HUES64 (cell line): ENCODE results near the gene FAM234B.
"Not testable (repeated sequence)": the region's sequence is repeated elsewhere in the genome, so short reads cannot be mapped to it uniquely, and the experiment has no call there.

Source experiments
- H3K27ac ChIP-seq: 2 replicates; pipeline ENCODE4 v1.7.0; 2013; ENCODE audit warnings: low read depth, low read length, inconsistent platforms
- H3K27me3 ChIP-seq: 2 replicates; pipeline ENCODE4 v1.6.1; 2013; ENCODE audit warnings: mild to moderate bottlenecking, low read length; ENCODE audit not compliant: insufficient read depth
- H3K36me3 ChIP-seq: 2 replicates; pipeline ENCODE4 v1.6.1; 2013; ENCODE audit warnings: mild to moderate bottlenecking, low read length; ENCODE audit not compliant: insufficient read depth
- H3K4me1 ChIP-seq: 2 replicates; pipeline ENCODE4 v1.6.1; 2013; ENCODE audit warnings: mild to moderate bottlenecking, low read length, moderate library complexity; ENCODE audit not compliant: insufficient read depth
- H3K4me3 ChIP-seq: 2 replicates; pipeline ENCODE4 v1.5.1; 2013; ENCODE audit warnings: mild to moderate bottlenecking, low read length, moderate library complexity
- H3K9ac ChIP-seq: 2 replicates; pipeline ENCODE4 v1.6.1; 2013; ENCODE audit warnings: mild to moderate bottlenecking, low read depth, low read length
- H3K9me3 ChIP-seq: 2 replicates; pipeline ENCODE4 v1.6.1; 2013; ENCODE audit warnings: low read depth, low read length; ENCODE audit not compliant: insufficient read depth
- WGBS: fragments of 150-250, 120-280 bp; methylation state at CpG from one replicate; pipeline ENCODE4 v1.1.7; 2013; ENCODE audit warnings: missing lambda C conversion rate; 5-methylcytosine and 5-hydroxymethylcytosine counted together

Gene FAM234B

DNA sequence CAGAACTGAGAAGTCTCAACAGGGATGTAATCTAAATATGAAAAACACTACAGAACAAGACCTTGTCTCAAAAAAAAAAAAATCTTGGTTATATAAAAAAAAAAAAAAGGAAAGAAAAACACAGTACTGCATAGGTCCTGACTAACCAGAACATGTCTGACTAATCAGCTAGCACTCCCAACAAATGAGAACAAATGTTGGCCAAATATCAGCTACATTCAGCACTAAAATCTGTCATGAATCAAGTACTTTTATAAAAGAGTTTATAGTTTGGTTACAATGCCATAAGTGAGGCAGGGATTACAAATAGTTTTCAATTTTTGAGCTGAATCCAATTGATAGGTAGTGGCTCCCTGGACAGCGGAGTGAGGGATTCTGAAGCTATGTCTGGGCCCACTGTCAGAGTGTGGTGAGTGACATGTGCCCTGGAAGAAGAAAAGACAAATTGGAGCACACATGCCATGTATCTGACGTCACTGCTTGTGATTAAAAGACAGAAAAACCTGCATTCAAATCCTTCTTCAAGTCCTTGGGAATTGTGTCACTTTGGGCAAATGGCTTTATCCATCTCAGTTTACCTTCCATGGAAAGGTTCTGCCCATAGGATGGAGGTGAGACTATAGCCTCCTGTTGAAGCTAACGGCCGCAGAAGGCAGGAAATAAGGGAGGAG lies 5.6 kb upstream of the FAM234B start:
- Histone ChIP-seq H3K9ac (no peak overlapping the region), H3K27me3 (peaks cover 3% of the 10 kb centered on the region; the same call in 1 of the 2 replicates), H3K27ac (no peak overlapping the region), H3K36me3 (no peaks in the 10 kb centered on the region), H3K9me3 (no peaks in the 10 kb centered on the region), H3K4me1 (peaks cover 1% of the 10 kb centered on the region; the same call in 1 of the 2 replicates), H3K4me3 (no peak overlapping the region)
- WGBS = 89% methylated on average over 4 of the region's 4 CpGs

DNA sequence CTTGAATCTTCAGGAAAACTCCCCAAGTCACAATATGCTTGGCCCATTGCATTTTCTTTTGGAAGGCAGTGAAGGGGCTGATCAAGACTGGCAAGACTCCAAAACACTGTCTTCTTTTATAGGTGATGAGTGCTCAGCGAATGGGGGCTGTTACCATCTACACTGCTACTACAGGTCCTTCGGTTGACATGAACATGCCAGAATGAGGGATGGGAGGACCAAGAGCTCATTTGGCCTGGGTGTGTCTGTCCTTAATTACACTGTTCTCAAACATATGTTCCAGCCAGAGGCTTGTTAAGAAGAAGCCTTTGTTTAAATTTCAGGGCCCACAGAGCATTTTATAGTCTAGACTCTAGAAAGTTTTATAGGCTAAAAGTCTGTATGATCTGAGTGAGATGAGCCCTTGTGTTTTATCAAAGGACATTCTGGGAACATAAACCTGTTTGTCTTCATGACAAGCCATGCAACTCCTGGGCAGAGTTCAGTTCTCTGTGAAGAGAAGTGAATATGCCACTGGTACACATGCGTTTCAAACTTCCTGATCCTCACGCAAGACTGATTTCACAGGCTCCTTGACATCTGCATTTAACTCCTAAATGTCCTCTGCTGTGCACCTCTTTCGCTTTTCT lies 4.7 kb upstream of the FAM234B start:
- H3K36me3 ChIP-seq = no peaks in the 10 kb centered on the region
- no peaks in the 10 kb centered on the region for H3K9me3 ChIP-seq
- peaks cover 4% of the 10 kb centered on the region; the same call in 1 of the 2 replicates for H3K27me3 ChIP-seq
- H3K9ac ChIP-seq = no peak overlapping the region
- WGBS = 87% methylated on average over 5 of the region's 5 CpGs
- no peak overlapping the region for H3K4me3 ChIP-seq
- H3K4me1 ChIP-seq = peaks cover 6% of the 10 kb centered on the region; the same call in 1 of the 2 replicates
- no peak overlapping the region for H3K27ac ChIP-seq

DNA sequence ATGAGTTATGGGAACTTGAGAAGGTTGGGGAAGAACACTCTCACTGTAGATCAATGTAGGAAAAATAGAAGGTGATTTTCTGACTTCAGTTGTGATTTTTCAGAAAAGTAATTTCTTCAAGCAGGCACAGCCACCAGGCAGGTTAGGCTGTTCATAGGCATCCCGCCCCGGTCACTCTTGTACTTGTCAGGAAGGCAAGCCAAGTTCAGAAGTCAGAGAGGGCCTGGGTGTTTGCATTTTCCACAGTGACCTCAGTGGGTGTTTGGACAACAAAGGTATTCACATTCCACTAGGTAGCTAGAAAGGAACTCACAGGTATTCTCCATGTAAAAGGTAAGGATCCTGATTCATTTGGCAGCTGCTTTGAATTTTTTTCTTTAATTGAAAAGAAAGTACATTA lies 3.0 kb upstream of the FAM234B start:
- H3K27ac ChIP-seq = no peak overlapping the region
- WGBS = 92% methylated on average over 2 of the region's 2 CpGs
- H3K4me3 ChIP-seq = no peak overlapping the region
- no peak overlapping the region for H3K9ac ChIP-seq
- no peaks in the 10 kb centered on the region for H3K9me3 ChIP-seq
- peaks cover 16% of the 10 kb centered on the region; the same call in 1 of the 2 replicates for H3K4me1 ChIP-seq
- no peaks in the 10 kb centered on the region for H3K36me3 ChIP-seq
- H3K27me3 ChIP-seq = peaks cover 4% of the 10 kb centered on the region; the same call in 1 of the 2 replicates

DNA sequence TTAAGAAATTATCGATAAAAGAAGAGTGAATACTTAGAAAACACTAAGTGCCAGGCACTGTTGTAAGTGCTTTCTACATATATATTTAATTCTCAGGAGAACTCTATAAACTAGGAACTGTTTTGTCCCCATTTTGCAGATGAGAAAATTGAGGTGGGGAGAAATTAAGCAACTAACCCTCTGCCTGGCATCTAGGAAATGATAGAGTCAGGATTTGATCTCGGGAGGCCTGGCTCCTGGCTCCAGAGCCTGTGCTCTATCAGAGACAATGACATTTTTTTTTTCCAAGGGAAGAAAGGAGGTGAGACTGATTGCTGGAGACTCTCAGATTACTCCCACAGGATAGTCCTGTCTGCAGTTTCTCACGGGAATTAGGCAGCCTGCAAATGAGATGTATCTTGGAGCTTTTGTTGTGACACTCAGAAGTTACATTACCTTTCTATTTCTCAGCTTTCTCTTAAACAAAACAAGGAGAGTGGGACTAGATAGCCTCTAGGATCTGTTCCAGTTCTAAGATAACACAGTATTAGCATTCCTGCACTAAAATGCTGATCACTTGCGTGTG lies 1.4 kb upstream of the FAM234B start:
- H3K4me3 ChIP-seq = no peak overlapping the region
- 84% methylated on average over 3 of the region's 4 CpGs for WGBS

DNA sequence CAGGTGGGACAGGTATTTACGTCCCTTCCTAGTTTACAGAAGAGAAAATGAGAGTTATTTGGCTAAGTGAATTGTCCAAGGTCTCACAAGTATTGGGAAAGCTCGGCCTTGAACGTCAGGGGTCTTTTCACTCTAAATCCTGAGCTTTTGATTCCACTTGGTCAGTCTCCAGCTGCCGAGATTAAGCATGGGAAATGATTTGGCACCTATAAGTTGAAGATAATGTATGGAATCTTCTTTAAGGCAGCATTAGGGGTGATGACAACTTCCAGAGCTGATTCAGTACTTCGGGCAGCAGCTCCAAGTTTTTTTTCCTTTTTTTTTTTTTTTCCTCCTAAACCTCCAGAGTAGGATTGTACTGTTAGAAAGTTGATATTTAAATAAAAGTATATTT lies 722 bp downstream of the FAM234B start:
- H3K27ac ChIP-seq = no peak overlapping the region

More for the DNA sequence above, 1.4 kb upstream of the FAM234B start:
- H3K4me1 ChIP-seq = peaks cover 16% of the 10 kb centered on the region; the same call in 1 of the 2 replicates
- peaks cover 4% of the 10 kb centered on the region; the same call in 1 of the 2 replicates for H3K27me3 ChIP-seq
- H3K9me3 ChIP-seq = no peaks in the 10 kb centered on the region
- H3K9ac ChIP-seq = no peak overlapping the region
- no peak overlapping the region for H3K27ac ChIP-seq
- H3K36me3 ChIP-seq = no peaks in the 10 kb centered on the region

DNA sequence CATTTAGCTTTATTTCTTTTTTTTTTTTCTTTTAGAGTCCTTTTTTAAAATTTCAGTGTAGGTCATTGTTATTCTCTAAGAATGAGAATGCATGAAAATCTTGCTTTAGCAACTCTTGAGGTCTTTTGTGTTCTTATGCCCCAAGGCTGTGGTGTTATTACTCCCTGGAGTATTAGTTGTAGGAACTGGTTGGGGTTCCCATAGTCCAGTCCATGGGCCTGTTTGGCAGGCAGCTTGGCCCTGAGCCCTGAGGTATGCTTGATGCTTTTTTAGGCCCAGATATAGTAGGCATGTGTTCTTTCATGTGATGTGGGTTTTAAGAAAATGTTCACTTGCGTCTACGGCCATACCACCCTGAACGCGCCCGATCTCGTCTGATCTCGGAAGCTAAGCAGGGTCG lies 1.6 kb downstream of the FAM234B start:
- H3K9ac ChIP-seq = no peak overlapping the region
- H3K9me3 ChIP-seq = no peaks in the 10 kb centered on the region
- H3K4me3 ChIP-seq = peak overlapping the region; percentile 89; the same call in 1 of the 2 replicates
- H3K27ac ChIP-seq = no peak overlapping the region
- WGBS = 90% methylated on average over 8 of the region's 8 CpGs
- H3K27me3 ChIP-seq = peaks cover 4% of the 10 kb centered on the region; the same call in 1 of the 2 replicates
- peaks cover 27% of the 10 kb centered on the region; the same call in 1 of the 2 replicates for H3K4me1 ChIP-seq
- no peaks in the 10 kb centered on the region for H3K36me3 ChIP-seq

More for the DNA sequence above, 722 bp downstream of the FAM234B start:
- Histone ChIP-seq H3K4me3 (peak overlapping the region; percentile 89), H3K27me3 (peaks cover 4% of the 10 kb centered on the region; the same call in 1 of the 2 replicates), H3K9ac (peak overlapping the region; percentile 67), H3K4me1 (peaks cover 23% of the 10 kb centered on the region; the same call in 1 of the 2 replicates), H3K36me3 (no peaks in the 10 kb centered on the region), H3K9me3 (no peaks in the 10 kb centered on the region)
- 9% methylated on average over 4 of the region's 5 CpGs for WGBS

DNA sequence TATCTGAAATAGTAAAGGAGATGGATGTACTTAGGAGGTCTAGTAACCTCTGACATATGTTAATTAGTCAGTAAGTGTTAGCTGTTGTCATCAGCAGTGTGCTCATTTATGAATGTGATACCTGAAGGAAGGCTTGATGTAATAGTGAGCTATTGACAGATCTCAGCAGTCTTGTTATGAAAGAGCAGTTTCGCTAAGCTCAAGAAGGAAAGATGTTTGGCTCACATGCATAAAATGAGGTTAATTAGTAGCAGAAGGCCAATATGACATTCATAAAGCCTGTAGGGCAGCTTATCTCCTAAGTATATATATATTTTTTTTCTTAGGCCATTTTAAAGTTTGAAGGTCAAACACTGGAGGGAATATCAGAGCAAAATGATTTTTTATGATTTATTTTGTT lies 2.8 kb downstream of the FAM234B start:
- peaks cover 27% of the 10 kb centered on the region; the same call in 1 of the 2 replicates for H3K4me1 ChIP-seq
- no peak overlapping the region for H3K9ac ChIP-seq
- H3K9me3 ChIP-seq = peaks cover 1% of the 10 kb centered on the region; the same call in 1 of the 2 replicates
- H3K4me3 ChIP-seq = no peak overlapping the region
- 91% methylated on average over 1 of the region's 1 CpG for WGBS
- no peak overlapping the region for H3K27ac ChIP-seq
- no peaks in the 10 kb centered on the region for H3K36me3 ChIP-seq
- H3K27me3 ChIP-seq = peaks cover 4% of the 10 kb centered on the region; the same call in 1 of the 2 replicates

DNA sequence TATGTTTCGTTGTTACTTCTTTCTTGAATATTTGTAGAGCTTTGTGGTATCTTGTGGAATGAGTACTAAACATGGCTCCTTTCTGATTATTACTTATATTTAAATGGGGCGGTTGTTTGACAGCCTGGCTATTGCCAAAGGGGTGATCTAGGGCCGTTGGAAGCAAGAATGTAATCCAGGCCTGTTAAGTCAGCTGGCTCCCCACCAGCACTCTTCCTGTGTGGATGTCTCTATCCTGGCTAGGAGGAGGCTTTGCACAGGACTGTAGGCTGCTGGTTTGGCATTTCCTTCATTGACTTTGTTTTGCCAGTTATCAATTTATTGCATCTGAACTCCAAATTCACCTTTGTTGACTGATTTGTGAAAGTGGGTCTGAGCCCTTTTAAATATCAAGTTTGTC lies 5.6 kb downstream of the FAM234B start:
- no peak overlapping the region for H3K9ac ChIP-seq
- 53% methylated on average over 3 of the region's 3 CpGs for WGBS
- peaks cover 4% of the 10 kb centered on the region; the same call in 1 of the 2 replicates for H3K36me3 ChIP-seq
- H3K27me3 ChIP-seq = no peaks in the 10 kb centered on the region
- H3K27ac ChIP-seq = no peak overlapping the region
- H3K9me3 ChIP-seq = peaks cover 17% of the 10 kb centered on the region
- H3K4me3 ChIP-seq = no peak overlapping the region
- H3K4me1 ChIP-seq = peaks cover 22% of the 10 kb centered on the region; the same call in 1 of the 2 replicates

DNA sequence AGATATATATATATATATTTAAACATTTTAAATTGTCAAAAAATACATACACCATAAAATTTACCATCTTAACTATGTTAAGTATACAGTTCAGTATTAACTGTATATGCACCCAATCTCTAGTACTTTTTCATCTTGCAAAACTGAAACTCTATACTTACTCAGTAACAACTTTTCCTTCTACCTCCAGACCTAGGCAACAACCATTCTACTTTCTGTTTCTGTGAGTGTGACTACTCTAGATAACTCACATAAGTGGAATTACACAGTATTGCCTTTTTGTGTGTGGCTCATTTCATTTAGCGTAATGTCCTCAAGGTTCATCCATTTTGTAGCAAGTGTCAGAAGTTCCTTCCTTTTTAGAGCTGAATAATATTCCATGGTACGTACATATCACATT lies 8.2 kb downstream of the FAM234B start:
- Histone ChIP-seq H3K4me1 (peaks cover 14% of the 10 kb centered on the region; the same call in 1 of the 2 replicates), H3K9ac (no peak overlapping the region), H3K27me3 (no peaks in the 10 kb centered on the region), H3K27ac (no peak overlapping the region), H3K36me3 (peaks cover 9% of the 10 kb centered on the region), H3K9me3 (peaks cover 17% of the 10 kb centered on the region), H3K4me3 (no peak overlapping the region)
- 100% methylated on average over 1 of the region's 2 CpGs for WGBS

DNA sequence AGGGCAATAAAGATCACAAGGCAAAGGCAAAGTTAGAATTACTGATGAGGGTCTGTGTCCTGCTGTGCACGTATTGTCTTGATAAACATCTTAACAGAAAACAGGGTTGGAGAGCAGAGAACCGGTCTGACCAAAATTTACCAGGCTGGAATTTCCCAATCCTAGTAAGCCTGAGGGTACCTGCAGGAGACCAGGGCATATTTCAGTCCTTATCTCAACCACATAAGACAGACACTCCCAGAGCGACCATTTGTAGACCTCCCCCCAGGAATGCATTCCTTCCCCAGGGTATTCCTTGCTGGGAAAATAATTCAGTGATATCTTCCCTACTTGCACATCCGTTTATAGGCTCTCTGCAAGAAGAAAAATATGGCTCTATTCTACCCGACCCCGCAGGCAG lies 9.4 kb downstream of the FAM234B start:
- Histone ChIP-seq H3K36me3 (peaks cover 19% of the 10 kb centered on the region), H3K4me1 (peaks cover 14% of the 10 kb centered on the region; the same call in 1 of the 2 replicates), H3K9me3 (peaks cover 17% of the 10 kb centered on the region)
- not testable (repeated sequence) for H3K4me3 ChIP-seq, H3K9ac ChIP-seq, H3K27ac ChIP-seq, H3K27me3 ChIP-seq
- WGBS = 88% methylated on average over 6 of the region's 6 CpGs

DNA sequence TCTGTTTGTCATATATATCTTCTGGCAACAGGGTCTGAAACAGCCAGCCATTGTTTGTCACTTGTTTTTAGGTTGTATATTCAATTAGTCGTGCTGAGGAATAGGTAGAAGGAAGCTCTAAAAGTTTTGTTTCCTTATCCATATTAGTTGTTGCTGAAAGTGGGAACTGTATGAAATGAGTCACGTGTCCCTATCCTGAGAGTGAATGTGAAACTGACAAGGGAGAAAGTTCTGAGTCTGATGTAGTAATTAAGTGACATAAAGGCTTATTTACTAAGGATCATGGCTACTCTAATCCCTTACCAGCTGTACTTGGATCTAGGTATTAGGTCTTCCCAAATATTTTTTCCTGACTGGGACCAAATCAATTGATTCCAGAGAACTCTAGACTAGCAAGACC lies 16.4 kb downstream of the FAM234B start:
- 94% methylated on average over 2 of the region's 2 CpGs for WGBS
- Histone ChIP-seq H3K27ac (no peak overlapping the region), H3K4me1 (0 out of 2 replicates have a peak, but pooled peaks cover 3% of the 10 kb centered on the region), H3K4me3 (no peak overlapping the region), H3K9me3 (no peaks in the 10 kb centered on the region), H3K36me3 (peaks cover 67% of the 10 kb centered on the region), H3K27me3 (no peaks in the 10 kb centered on the region), H3K9ac (no peak overlapping the region)
